Hepatocyte (in vitro differentiated cells): ENCODE measurements around the gene LTB4R2.

ENCODE experiments used
- CTCF ChIP-seq: fragments of 200-600 bp; sonication (generic); IDR thresholded peaks from 2 replicates; pipeline ENCODE4 v1.5.1; 2016; ENCODE audit warnings: antibody characterized with exemption, mild to moderate bottlenecking; ENCODE audit not compliant: poor library complexity
- EZH2 ChIP-seq: fragments of 200-600 bp; sonication (generic); IDR thresholded peaks from 2 replicates; pipeline ENCODE4 v1.6.1; 2016; ENCODE audit warnings: antibody characterized with exemption, mild to moderate bottlenecking, borderline replicate concordance

- no peak for TF ChIP-seq CTCF
- no peak for TF ChIP-seq EZH2
Measured at GRCh38 chr14:24304019-24304387, 5.9 kb upstream of the LTB4R2 start.
